Right forelimb (tissue), 1 donor: ENCODE data around the gene RFX3.

Experiments used
- DNase-seq: peaks from one replicate; pipeline ENCODE4 v3.0.0-alpha.2; 2018

RFX3 gene

GRCh38 chr9:3431890-3432289 lies 93.9 kb downstream of the RFX3 start:
- DNase-seq = no peak

DNA sequence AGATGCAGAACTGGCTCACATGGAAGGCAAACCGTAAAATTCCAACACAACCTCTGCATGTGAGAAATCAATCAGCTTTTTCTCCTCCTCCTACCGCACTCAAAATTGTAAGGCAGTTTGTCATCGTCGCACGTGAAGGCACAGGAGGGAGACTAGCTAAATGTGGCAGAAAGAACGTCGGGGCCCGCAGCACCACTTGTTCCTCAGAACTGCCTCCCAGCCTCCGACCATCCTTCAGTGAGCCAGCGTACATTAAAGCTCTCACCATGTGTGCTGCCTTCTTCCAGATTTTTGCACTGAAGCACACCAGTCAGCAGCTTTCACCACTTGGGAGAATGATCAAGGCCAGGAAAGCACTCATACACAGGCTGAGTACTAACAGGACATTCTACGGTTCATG lies 105.9 kb downstream of the RFX3 start:
- no peak for DNase-seq

DNA sequence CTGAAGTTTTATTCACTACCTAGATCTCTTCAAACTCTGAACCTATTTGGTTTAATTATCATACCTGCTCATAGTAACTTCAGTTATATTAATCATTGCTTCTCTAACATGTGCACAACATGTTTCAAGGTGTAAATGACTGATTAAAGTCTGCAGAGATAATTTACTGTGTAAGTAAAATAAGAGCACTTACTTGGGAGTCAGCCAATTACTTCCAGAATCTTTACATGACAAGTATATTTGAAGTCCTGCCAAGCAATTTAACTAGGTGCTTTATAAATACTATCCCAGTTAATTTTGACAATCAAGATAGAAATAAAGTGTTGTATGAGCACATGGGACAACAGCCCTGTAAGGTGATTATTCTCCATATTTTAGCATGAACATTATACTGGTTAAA lies 109.9 kb downstream of the RFX3 start:
- DNase-seq = no peak

- DNase-seq = no peak
These were observed 111.8 kb downstream of the RFX3 start for GRCh38 chr9:3413984-3414383.

- no peak for DNase-seq
These were observed 115.3 kb downstream of the RFX3 start for GRCh38 chr9:3410461-3410860.

- no peak for DNase-seq
These were observed 116.3 kb downstream of the RFX3 start for GRCh38 chr9:3409453-3409852.

- DNase-seq = no peak
These were observed 122.5 kb downstream of the RFX3 start for GRCh38 chr9:3403315-3403714.

- DNase-seq = no peak
These were observed 124.4 kb downstream of the RFX3 start for GRCh38 chr9:3401221-3401954.

DNA sequence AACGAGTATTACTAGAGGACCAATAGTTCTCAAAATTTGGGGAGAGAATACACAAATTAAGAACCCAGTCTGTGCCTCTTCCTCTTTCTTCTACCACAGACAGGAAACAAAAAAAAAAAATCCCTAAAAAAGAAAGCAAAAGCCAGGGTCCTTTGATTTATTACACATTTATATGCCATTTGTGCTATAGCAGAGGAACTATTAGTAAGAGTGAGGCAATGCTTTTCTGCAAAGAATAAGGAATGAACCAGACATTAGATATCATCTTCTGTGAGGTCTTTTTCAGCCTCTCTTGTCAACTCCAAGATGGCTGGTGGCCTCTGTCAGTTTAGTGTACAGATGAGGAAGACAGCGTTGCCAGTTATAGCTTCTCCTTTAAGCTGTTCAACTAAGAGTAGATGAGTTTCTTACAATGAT lies 127.6 kb downstream of the RFX3 start:
- DNase-seq = no peak

DNA sequence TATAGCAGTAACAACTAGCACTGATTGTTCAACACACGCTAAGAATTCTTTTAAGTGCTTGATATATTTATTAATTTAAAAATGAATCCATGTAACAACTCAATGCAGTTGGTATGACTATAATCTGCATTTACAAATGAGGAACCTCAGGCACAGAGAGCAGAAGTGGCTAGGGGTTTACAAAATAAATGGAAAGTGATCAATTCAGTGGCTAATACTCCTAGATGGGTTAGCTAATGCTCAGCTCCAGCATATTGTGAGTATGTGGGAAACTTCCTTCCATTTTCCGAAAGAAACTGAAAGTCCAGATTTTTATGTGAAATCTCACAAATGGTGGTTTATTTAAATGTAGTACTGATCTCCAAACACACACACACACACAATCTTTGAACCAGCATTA lies 128.0 kb downstream of the RFX3 start:
- DNase-seq = no peak

DNA sequence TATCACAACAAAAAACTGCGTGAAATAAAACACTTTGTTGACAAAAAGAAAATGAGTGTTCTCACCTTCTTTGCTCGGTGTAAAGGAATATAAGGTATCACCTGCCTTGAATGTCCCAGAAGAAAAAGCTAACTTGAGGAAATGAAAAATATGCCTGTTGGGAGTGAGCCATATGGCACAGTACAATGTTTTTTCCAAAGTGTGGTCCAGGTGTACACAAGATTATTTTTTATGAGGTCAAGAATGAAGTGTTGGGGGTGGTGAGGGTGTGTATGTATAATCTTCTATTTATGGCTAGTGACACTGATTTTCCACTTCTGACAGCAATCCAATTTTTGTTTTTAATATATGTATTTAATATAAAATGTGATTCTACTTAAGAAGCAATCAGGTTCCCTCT lies 134.4 kb downstream of the RFX3 start:
- DNase-seq = no peak

GRCh38 chr9:3386753-3387152 lies 139.0 kb downstream of the RFX3 start:
- DNase-seq = no peak

GRCh38 chr9:3385871-3386270 lies 139.9 kb downstream of the RFX3 start:
- DNase-seq = no peak

DNA sequence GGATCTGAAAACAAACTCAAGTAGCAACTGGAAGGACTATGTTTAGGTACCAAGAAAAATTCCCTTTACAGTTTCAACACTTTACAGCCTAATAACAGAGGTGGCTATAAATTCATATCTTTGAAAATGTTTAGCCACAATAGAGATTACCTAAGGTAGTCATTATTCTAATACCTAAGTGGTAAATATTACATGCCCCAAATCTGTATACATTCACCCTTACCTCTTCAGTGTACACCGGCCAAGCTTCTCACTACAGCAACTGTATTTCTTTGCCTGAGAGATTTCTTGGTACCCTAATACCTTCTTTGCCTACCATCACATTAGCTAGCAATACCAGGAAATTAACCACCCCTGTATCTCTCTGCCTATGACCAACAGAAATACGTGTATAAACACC lies 154.0 kb downstream of the RFX3 start:
- DNase-seq = no peak

DNA sequence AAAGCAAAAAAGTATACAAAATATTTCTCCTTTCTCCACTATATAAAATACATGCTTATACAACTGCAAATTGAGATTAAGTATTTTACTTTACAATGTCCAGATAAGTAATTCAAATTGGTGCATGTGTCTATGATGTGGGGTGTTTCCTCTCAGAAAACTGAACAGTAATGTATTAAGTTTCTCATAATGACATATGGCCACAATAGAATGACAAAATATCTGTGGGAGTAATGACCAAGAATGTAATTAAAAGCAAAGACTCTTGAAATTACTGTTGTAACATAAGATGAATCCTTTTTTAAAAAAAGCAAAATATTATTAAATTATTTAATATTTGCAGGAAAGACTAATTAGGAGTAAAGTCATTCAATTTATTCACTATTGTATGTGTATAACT lies 155.1 kb downstream of the RFX3 start:
- no peak for DNase-seq

DNA sequence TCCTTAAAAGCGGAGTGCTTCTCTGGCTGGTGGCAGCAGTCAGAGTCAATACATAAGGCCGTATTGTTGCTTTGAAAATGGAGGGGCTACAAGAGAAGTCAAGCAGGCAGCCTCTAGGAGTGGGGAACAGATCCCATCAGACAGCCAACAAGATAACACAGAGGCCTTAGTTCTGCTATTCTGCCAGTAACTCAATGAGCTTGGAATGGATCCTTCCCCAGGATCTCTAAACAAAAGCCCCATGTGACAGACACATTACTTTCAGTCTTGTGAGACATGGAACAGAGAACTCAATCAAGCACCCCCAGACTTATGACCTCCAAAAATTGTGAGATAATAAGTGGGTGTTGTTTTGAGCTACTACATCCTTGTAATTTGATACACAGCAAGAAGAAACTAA lies 158.6 kb downstream of the RFX3 start:
- no peak for DNase-seq

DNA sequence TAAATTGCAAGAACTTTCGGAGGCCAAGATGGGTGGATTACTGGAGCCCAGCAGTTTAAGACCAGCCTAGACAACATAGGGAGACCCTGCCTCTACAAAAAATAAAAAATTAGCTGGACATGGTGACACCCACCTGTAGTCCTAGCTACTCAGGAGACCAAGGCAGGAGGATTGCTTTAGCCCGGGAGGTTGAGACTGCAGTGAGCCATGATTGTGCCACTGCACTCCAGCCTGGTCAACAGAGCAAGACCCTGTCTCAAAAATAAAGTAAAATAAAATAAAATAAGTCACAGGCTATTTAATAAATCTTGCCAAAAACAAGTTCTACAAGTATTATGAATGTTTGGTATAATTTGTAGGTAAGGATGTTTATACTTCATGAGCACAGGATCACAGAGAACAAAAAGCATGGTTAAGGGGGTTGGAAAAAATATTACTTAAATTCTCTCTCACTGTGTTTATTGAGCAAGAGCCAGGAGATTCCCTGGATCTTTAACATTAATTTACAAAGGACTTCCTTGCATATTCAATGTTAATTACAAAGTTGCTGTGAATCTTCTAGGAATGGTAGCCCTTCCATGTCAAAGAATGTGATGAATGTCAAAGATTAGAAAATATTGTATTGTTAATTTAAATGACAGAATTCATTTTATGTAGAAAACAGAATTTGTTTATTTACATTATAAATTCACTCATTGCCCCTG lies 164.0 kb downstream of the RFX3 start:
- DNase-seq = no peak

DNA sequence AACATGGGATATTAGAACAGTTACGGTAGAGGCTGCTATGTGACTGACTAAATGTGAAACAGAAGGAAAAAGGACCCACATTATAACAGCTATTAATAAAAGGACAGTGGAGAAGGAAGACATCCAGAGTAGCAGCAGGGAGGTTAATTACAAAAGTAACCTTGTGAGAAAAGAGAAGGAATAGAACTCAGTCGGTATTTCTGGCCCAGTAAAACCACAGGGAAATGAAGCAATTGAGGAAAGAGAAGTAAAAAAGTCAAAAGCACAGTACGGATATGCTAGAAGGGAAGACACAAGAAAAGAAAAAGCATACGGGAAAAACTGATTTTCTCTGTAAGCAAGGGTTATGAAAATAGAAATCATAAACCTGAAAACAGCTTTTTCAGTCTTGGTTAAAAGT lies 164.7 kb downstream of the RFX3 start:
- DNase-seq = no peak

DNA sequence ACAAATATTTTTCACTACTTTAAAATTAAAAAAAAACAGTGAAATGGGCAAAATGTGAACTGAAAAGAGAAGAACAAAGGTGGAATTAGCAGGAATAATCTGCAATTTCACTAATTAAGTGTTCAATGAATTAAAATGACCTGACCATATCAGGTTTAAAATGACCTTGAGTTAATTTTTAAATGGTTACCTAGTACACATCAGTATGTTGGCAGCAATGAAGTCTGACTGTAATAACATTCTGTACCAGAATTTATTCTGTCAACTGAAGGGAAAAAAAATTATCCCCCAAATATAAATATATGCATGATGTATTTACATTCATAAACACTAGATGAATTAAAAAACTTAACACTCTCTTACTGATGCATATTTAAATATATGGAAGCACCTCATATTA lies 165.6 kb downstream of the RFX3 start:
- no peak for DNase-seq

- no peak for DNase-seq
These were observed 166.0 kb downstream of the RFX3 start for GRCh38 chr9:3359778-3360177.

DNA sequence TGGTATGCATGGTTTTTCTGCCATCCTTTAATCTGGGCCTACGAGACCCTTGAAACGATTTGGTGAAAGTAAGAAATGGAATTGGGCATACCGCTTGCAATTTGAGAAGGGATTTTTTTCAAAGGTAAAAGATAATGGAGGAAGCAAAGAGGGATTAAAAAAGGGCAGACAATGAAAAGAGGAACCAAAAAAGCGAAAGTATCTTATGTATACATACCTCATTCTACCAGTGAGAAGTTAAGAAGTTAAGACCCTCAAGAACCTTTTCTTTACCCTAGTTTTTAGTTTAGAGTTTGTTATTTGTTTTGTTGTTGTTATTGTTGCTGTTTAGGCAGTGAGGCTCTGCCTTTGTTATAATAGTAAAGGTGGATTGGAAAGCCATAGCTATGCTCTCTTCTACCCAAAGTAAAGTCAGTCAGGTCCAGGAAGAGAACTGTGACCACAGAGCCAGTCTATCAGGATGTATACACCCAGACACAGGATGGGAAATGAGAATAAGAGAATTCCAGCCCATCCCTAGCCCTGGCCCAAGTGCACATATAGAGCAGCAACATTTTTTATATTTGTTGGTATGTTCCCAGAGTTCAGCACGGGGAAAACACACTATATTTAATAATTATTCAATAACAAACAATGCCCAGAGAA lies 166.6 kb downstream of the RFX3 start:
- no peak for DNase-seq

GRCh38 chr9:3348169-3348568 lies 177.6 kb downstream of the RFX3 start:
- no peak for DNase-seq

- no peak for DNase-seq
These were observed 179.3 kb downstream of the RFX3 start for GRCh38 chr9:3346549-3346948.

DNA sequence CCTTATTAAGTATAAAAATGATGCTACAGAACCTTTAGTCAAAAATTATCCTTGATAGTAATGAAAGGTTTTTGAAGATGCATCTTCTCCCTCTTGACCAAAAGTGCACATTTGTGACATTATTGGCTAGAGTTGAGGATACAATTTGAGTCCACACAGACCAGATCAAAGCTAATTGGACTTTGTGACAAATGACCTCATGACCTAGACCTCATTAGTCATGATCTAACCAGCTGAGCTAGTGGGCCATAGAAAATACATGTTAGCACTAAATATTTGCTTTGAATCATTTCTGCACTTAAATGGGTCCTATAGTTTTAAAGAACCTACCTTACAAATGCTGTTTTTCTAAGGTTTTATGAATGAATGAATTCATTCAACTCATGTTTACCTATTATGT lies 182.1 kb downstream of the RFX3 start:
- no peak for DNase-seq
